Measurements from ENCODE around the gene CEP83.

Gene CEP83

GRCh38 chr12:94491489-94491888, 31.8 kb upstream of the CEP83 start:
- no peaks in the 10 kb centered on the region for H3K36me3 ChIP-seq (ENCODE audit: control insufficient read depth, low read length)
- peaks cover 25% of the 10 kb centered on the region for H3K4me1 ChIP-seq (ENCODE audit: control insufficient read depth, low read length)
- H3K9me3 ChIP-seq (ENCODE audit: control insufficient read depth, insufficient read depth, low read length): no peaks in the 10 kb centered on the region
- H4K20me1 ChIP-seq (ENCODE audit: control insufficient read depth, insufficient read depth, low read depth, low read length): no peaks in the 10 kb centered on the region
- H3K79me2 ChIP-seq (ENCODE audit: control insufficient read depth, low read length): no peaks in the 10 kb centered on the region
- no peak overlapping the region for H3K4me2 ChIP-seq (ENCODE audit: low read length)
- no peaks in the 10 kb centered on the region for H3K27me3 ChIP-seq (ENCODE audit: control insufficient read depth, low read length)
- no peaks in the 10 kb centered on the region for H3K9me2 ChIP-seq (replicated peaks; ENCODE audit: control insufficient read depth, low read length)
- H3K4me3 ChIP-seq (ENCODE audit: low read length): no peak overlapping the region
- TF ChIP-seq CTCF (IDR thresholded peaks at IDR 0.05; ENCODE audit: low read depth, low read length, poor library complexity, severe bottlenecking) (no peak), EZH2phosphoT487 (IDR thresholded peaks at IDR 0.05; ENCODE audit: borderline replicate concordance, low read length) (no peak)
- H3F3A ChIP-seq (ENCODE audit: control insufficient read depth, insufficient read depth): no peaks in the 10 kb centered on the region
- no peak overlapping the region for H3K27ac ChIP-seq (ENCODE audit: low read depth, low read length)

- Histone ChIP-seq H3K4me1 (ENCODE audit: control insufficient read depth, low read length) (peaks cover 25% of the 10 kb centered on the region), H3K9me2 (replicated peaks; ENCODE audit: control insufficient read depth, low read length) (no peaks in the 10 kb centered on the region), H4K20me1 (ENCODE audit: control insufficient read depth, insufficient read depth, low read depth, low read length) (no peaks in the 10 kb centered on the region), H3K9me3 (ENCODE audit: control insufficient read depth, insufficient read depth, low read length) (no peaks in the 10 kb centered on the region), H3K27ac (ENCODE audit: low read depth, low read length) (peak overlapping the region; percentile 26; the same call in 1 of the 2 replicates), H3K27me3 (ENCODE audit: control insufficient read depth, low read length) (no peaks in the 10 kb centered on the region), H3K79me2 (ENCODE audit: control insufficient read depth, low read length) (no peaks in the 10 kb centered on the region), H3K4me3 (ENCODE audit: low read length) (peak overlapping the region; percentile 12; the same call in 1 of the 2 replicates), H3K36me3 (ENCODE audit: control insufficient read depth, low read length) (no peaks in the 10 kb centered on the region), H3F3A (ENCODE audit: control insufficient read depth, insufficient read depth) (no peaks in the 10 kb centered on the region), H3K4me2 (ENCODE audit: low read length) (peak overlapping the region; percentile 42)
- no peak for TF ChIP-seq CTCF (IDR thresholded peaks at IDR 0.05; ENCODE audit: low read depth, low read length, poor library complexity, severe bottlenecking)
- no peak for TF ChIP-seq EZH2phosphoT487 (IDR thresholded peaks at IDR 0.05; ENCODE audit: borderline replicate concordance, low read length)
These were observed 28.8 kb upstream of the CEP83 start for GRCh38 chr12:94488463-94488862.

- Histone ChIP-seq H4K20me1 (ENCODE audit: control insufficient read depth, insufficient read depth, low read depth, low read length) (no peaks in the 10 kb centered on the region), H3K9me2 (replicated peaks; ENCODE audit: control insufficient read depth, low read length) (no peaks in the 10 kb centered on the region), H3K9me3 (ENCODE audit: control insufficient read depth, insufficient read depth, low read length) (no peaks in the 10 kb centered on the region), H3K27ac (ENCODE audit: low read depth, low read length) (no peak overlapping the region), H3K4me3 (ENCODE audit: low read length) (no peak overlapping the region), H3K4me1 (ENCODE audit: control insufficient read depth, low read length) (no peaks in the 10 kb centered on the region), H3K4me2 (ENCODE audit: low read length) (no peak overlapping the region), H3K36me3 (ENCODE audit: control insufficient read depth, low read length) (no peaks in the 10 kb centered on the region), H3F3A (ENCODE audit: control insufficient read depth, insufficient read depth) (no peaks in the 10 kb centered on the region), H3K79me2 (ENCODE audit: control insufficient read depth, low read length) (no peaks in the 10 kb centered on the region), H3K27me3 (ENCODE audit: control insufficient read depth, low read length) (no peaks in the 10 kb centered on the region; the same call in 1 of the 2 replicates)
- TF ChIP-seq CTCF (IDR thresholded peaks at IDR 0.05; ENCODE audit: low read depth, low read length, poor library complexity, severe bottlenecking) (no peak), EZH2phosphoT487 (IDR thresholded peaks at IDR 0.05; ENCODE audit: borderline replicate concordance, low read length) (no peak)
These were observed 22.1 kb upstream of the CEP83 start for GRCh38 chr12:94481734-94482133.
